ENCODE results near the gene HACD2. TPM values are rescaled to one million over a fixed set of nuclear protein-coding genes. Genes with fewer than 3 reads are reported as not detected.

Gene HACD2
- total and polyA plus RNA-seq, 9 of the 15 experiments (the other 6 are each of a cell fraction or from before 2014, with no cell fraction given), result 1.3 to 10.5 (median 3.8) TPM

DNA sequence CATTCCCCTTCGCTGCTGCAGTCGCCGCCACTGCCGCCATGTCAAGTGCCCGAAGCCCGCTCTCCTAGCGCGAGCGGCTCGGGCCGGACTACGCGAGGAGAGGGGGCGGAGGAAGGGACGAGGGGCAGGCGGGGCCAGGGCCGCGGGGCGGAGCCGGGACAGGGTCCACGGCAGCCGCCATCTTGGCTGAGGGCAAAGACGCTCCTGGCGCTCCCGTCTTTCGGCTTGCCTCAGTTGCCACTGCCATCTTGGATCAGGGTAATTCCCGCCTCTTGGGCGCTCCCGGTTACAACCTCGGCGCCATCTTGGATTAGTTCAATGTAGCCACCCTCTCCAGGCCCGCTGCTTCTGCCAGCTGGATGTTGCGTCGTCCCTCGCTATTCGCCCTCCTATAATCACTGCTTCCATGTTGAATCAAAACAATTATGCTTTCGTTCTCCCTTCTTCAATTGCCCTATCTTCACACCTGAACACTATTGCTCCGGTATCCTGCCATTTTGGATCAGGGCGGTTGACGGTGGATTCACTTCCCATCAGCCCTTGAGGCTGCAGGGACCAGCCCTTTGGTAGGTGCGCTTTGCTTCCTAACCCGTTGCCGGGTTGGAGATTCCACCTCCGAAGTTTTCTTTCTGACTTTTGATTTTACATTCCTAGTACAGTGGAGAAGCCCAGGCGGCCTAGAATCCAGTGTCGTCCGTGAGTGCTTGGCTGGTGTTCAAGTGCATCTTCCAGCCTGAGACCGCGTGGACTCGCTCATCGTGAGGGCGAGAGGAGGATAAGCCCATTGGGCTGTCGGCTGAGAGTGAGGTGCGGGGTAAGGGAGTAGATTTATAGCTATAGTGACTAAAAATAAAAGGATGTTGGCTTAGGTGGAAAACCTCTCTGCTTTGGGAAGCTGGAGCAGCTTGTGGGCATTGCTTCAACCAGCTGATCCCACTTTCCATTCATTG is at the start of gene HACD2 (continued):
- TF ChIP-seq, protein P1, sequence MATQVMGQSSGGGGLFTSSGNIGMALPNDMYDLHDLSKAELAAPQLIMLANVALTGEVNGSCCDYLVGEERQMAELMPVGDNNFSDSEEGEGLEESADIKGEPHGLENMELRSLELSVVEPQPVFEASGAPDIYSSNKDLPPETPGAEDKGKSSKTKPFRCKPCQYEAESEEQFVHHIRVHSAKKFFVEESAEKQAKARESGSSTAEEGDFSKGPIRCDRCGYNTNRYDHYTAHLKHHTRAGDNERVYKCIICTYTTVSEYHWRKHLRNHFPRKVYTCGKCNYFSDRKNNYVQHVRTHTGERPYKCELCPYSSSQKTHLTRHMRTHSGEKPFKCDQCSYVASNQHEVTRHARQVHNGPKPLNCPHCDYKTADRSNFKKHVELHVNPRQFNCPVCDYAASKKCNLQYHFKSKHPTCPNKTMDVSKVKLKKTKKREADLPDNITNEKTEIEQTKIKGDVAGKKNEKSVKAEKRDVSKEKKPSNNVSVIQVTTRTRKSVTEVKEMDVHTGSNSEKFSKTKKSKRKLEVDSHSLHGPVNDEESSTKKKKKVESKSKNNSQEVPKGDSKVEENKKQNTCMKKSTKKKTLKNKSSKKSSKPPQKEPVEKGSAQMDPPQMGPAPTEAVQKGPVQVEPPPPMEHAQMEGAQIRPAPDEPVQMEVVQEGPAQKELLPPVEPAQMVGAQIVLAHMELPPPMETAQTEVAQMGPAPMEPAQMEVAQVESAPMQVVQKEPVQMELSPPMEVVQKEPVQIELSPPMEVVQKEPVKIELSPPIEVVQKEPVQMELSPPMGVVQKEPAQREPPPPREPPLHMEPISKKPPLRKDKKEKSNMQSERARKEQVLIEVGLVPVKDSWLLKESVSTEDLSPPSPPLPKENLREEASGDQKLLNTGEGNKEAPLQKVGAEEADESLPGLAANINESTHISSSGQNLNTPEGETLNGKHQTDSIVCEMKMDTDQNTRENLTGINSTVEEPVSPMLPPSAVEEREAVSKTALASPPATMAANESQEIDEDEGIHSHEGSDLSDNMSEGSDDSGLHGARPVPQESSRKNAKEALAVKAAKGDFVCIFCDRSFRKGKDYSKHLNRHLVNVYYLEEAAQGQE (IDR thresholded peaks at IDR 0.05; ENCODE audit: borderline replicate concordance), result no peak; the same call in 1 of the 2 replicates
- TF ChIP-seq, protein P1 (CRISPR knock-in tag; IDR thresholded peaks at IDR 0.05; ENCODE audit: low read depth), result no peak
- TF ChIP-seq CEBPG (CRISPR knock-in tag; IDR thresholded peaks at IDR 0.05) (peak; percentile 45; the same call in 1 of the 2 replicates), CEBPG (tag; conservative IDR thresholded peaks at IDR 0.05 in 1 of 2, IDR thresholded peaks at IDR 0.05 in 1 of 2) (no peak; a peak in 1 of 4 replicates), ELF1 (tag; IDR thresholded peaks at IDR 0.05) (peak; percentile 54), LEF1 (IDR thresholded peaks at IDR 0.05) (no peak; the same call in 1 of the 2 replicates), SMARCE1 (IDR thresholded peaks at IDR 0.05) (0 out of 2 replicates have a peak, but pooled peaks have one; percentile 14), POLR2G (IDR thresholded peaks at IDR 0.05; ENCODE audit: low read depth, low read length) (peak; percentile 97), NR2C1 (IDR thresholded peaks at IDR 0.05) (peak; percentile 93), NR2C1 (tag; IDR thresholded peaks at IDR 0.05) (peak; percentile 82), DPF2 (IDR thresholded peaks at IDR 0.05) (0 out of 2 replicates have a peak, but pooled peaks have one; percentile 28), BRCA1 (IDR thresholded peaks at IDR 0.05) (no peak), BRCA1 (CRISPR knock-in tag; IDR thresholded peaks at IDR 0.05) (no peak), ZNF79 (CRISPR knock-in tag; IDR thresholded peaks at IDR 0.05; ENCODE audit: low read depth) (no peak), PRPF4 (IDR thresholded peaks at IDR 0.05; ENCODE audit: insufficient read depth, low read depth, low read length, poor library complexity, severe bottlenecking) (no peak), ZFP30 (CRISPR knock-in tag; IDR thresholded peaks at IDR 0.05; ENCODE audit: borderline replicate concordance) (no peak), DMBX1 (CRISPR knock-in tag; IDR thresholded peaks at IDR 0.05; ENCODE audit: borderline replicate concordance) (peak; percentile 59; the same call in 1 of the 2 replicates), CHD2 (IDR thresholded peaks at IDR 0.05; ENCODE audit: low read depth, low read length) (no peak)
- TF ChIP-seq, protein P2, sequence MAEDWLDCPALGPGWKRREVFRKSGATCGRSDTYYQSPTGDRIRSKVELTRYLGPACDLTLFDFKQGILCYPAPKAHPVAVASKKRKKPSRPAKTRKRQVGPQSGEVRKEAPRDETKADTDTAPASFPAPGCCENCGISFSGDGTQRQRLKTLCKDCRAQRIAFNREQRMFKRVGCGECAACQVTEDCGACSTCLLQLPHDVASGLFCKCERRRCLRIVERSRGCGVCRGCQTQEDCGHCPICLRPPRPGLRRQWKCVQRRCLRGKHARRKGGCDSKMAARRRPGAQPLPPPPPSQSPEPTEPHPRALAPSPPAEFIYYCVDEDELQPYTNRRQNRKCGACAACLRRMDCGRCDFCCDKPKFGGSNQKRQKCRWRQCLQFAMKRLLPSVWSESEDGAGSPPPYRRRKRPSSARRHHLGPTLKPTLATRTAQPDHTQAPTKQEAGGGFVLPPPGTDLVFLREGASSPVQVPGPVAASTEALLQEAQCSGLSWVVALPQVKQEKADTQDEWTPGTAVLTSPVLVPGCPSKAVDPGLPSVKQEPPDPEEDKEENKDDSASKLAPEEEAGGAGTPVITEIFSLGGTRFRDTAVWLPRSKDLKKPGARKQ (CRISPR knock-in tag; IDR thresholded peaks at IDR 0.05), result no peak
